PC-3 (cell line): Measurements from ENCODE around the gene AANAT. TPM values are rescaled to one million over a fixed set of nuclear protein-coding genes. Genes with fewer than 3 reads are reported as not detected.

Source experiments
- ATAC-seq: fragments of 200-7000 bp; cut with Tn5 transposase; 2 replicates; pipeline ENCODE4 v1.9.1; 2020; ENCODE audit warnings: mild to moderate bottlenecking, moderate library complexity
- BruUV-seq: library from RNA; stranded (reverse); fragments of 400-500 nt; replicated peaks from 2 replicates; lab custom pipeline; 2021; lab: Mats Ljungman, UMichigan
- CTCF ChIA-PET: fragments of 300-600 bp; sonication (Branson Sonifier 250); formaldehyde crosslinking; loops from one replicate; lab custom pipeline; 2022; ENCODE audit warnings: antibody characterized with exemption; lab: Charles Lee
- POLR2A ChIA-PET: fragments of 300-600 bp; sonication (Branson Sonifier 250); formaldehyde crosslinking; loops from one replicate; lab custom pipeline; 2022; ENCODE audit warnings: antibody characterized with exemption; ENCODE audit not compliant: unreplicated experiment; lab: Charles Lee
- DNase-seq: peaks from one replicate; pipeline ENCODE4 v3.0.0-alpha.2; 2015
- H2AFZ ChIP-seq: fragments of 300-600 bp; sonication (generic); 2 replicates; pipeline ENCODE4 v1.6.0; 2016; ENCODE audit warnings: antibody characterized with exemption, low read length
- H3F3A ChIP-seq: fragments of 300-600 bp; sonication (generic); one replicate; pipeline ENCODE4 v1.6.0; 2017; ENCODE audit warnings: antibody characterized with exemption, low read length, control low read depth, mild to moderate bottlenecking; ENCODE audit not compliant: unreplicated experiment
- H3K27ac ChIP-seq: fragments of 300-600 bp; sonication (generic); 2 replicates; pipeline ENCODE4 v1.5.1; 2016; ENCODE audit warnings: mild to moderate bottlenecking, low read length
- H3K27me3 ChIP-seq: fragments of 300-600 bp; sonication (generic); 2 replicates; pipeline ENCODE4 v1.6.1; 2016; ENCODE audit warnings: low read length, mixed read lengths
- H3K36me3 ChIP-seq: fragments of 300-600 bp; sonication (generic); 2 replicates; pipeline ENCODE4 v1.6.1; 2016; ENCODE audit warnings: low read depth, mixed run types, low read length, mixed read lengths
- H3K4me1 ChIP-seq: fragments of 300-600 bp; sonication (generic); 2 replicates; pipeline ENCODE4 v1.5.1; 2016; ENCODE audit warnings: low read length; ENCODE audit not compliant: insufficient read depth
- H3K4me2 ChIP-seq: fragments of 300-600 bp; sonication (generic); 2 replicates; pipeline ENCODE4 v1.6.0; 2016; ENCODE audit warnings: low read length
- H3K4me3 ChIP-seq: fragments of 300-600 bp; sonication (generic); 2 replicates; pipeline ENCODE4 v1.5.1; 2016; ENCODE audit warnings: mild to moderate bottlenecking, low read length, mixed read lengths
- H3K79me2 ChIP-seq: fragments of 300-600 bp; sonication (generic); 2 replicates; pipeline ENCODE4 v1.6.1; 2017; ENCODE audit warnings: low read length, mixed read lengths
- H3K9ac ChIP-seq: fragments of 300-600 bp; sonication (generic); 2 replicates; pipeline ENCODE4 v1.6.0; 2016; ENCODE audit warnings: mild to moderate bottlenecking, low read length
- H3K9me2 ChIP-seq: fragments of 300-600 bp; sonication (generic); replicated peaks from 2 replicates; pipeline ENCODE4 v1.6.1; 2016; ENCODE audit warnings: mixed run types, low read length, mixed read lengths
- H3K9me3 ChIP-seq: fragments of 300-600 bp; sonication (generic); 2 replicates; pipeline ENCODE4 v1.6.1; 2016; ENCODE audit warnings: low read length, mixed read lengths
- H4K20me1 ChIP-seq: fragments of 300-600 bp; sonication (generic); 2 replicates; pipeline ENCODE4 v1.6.1; 2016; ENCODE audit warnings: low read length, mixed read lengths
- CTCF ChIP-seq: fragments of 300-600 bp; sonication (generic); conservative IDR thresholded peaks from 2 replicates; pipeline ENCODE4 v1.5.1; 2017; ENCODE audit warnings: antibody characterized with exemption, low read depth, mild to moderate bottlenecking, low read length
- EZH2 ChIP-seq: fragments of 300-600 bp; sonication (generic); IDR thresholded peaks from one replicate; pipeline ENCODE4 v1.6.1; 2017; ENCODE audit warnings: antibody characterized with exemption, mild to moderate bottlenecking, low read length; ENCODE audit not compliant: unreplicated experiment
- EZH2phosphoT487 ChIP-seq: fragments of 300-600 bp; sonication (generic); IDR thresholded peaks from 2 replicates; pipeline ENCODE4 v1.6.1; 2018; ENCODE audit warnings: mild to moderate bottlenecking, antibody characterized with exemption, low read length, borderline replicate concordance
- intact Hi-C: fragments of 100-400 bp; cut with micrococcal nuclease; formaldehyde crosslinking; loops from 2 replicates; pipeline ENCODE4 v1.9.0; 2023
- total RNA-seq: library from RNA; depleted of rRNA; stranded (reverse); fragments of >200 nt; gene quantifications from 2 replicates; pipeline ENCODE4 v1.2.3, GENCODE V29; 2014

The AANAT gene
- total RNA-seq, 1 experiment from 2014 or later, result not detected

GRCh38 chr17:76491271-76492122, 24.1 kb downstream of the AANAT start:
- intact Hi-C loops, result no loop called here
- H3K9me2 ChIP-seq, result no peaks in the 10 kb centered on the region
- ATAC-seq (no peak), DNase-seq (no peak)
- peaks cover 11% of the 10 kb centered on the region; the same call in 1 of the 2 replicates for H3K4me1 ChIP-seq
- CTCF ChIA-PET, result no interaction called here
- no TSS peak for BruUV-seq
- POLR2A ChIA-PET, result no interaction called here
- H3K27me3 ChIP-seq, result no peaks in the 10 kb centered on the region
- no peaks in the 10 kb centered on the region for H4K20me1 ChIP-seq
- H2AFZ ChIP-seq, result no peak overlapping the region
- no peak overlapping the region for H3K27ac ChIP-seq
- H3K4me3 ChIP-seq, result no peak overlapping the region
- peaks cover 8% of the 10 kb centered on the region for H3K79me2 ChIP-seq
- H3K9me3 ChIP-seq, result no peaks in the 10 kb centered on the region
- no peak overlapping the region for H3K9ac ChIP-seq
- TF ChIP-seq EZH2 (no peak), EZH2phosphoT487 (no peak), CTCF (no peak)
- no peak overlapping the region for H3K4me2 ChIP-seq
- no peaks in the 10 kb centered on the region for H3F3A ChIP-seq
- peaks cover 4% of the 10 kb centered on the region; the same call in 1 of the 2 replicates for H3K36me3 ChIP-seq

GRCh38 chr17:76492123-76492988, 25.0 kb downstream of the AANAT start:
- Histone ChIP-seq H3K4me1 (peaks cover 11% of the 10 kb centered on the region; the same call in 1 of the 2 replicates), H2AFZ (no peak overlapping the region), H3K27ac (peak overlapping the region; percentile 32; the same call in 1 of the 2 replicates)

More at GRCh38 chr17:76492123-76492988, 25.0 kb downstream of the AANAT start:
- intact Hi-C loops, result no loop called here
- Histone ChIP-seq H3K27me3 (no peaks in the 10 kb centered on the region), H3K79me2 (peaks cover 14% of the 10 kb centered on the region), H3K9me2 (no peaks in the 10 kb centered on the region), H3F3A (no peaks in the 10 kb centered on the region), H3K9ac (no peak overlapping the region), H3K36me3 (peaks cover 4% of the 10 kb centered on the region; the same call in 1 of the 2 replicates), H3K4me3 (no peak overlapping the region), H3K4me2 (0 out of 2 replicates have a peak overlapping the region, but pooled peaks have one; percentile 8), H4K20me1 (peaks cover 2% of the 10 kb centered on the region; the same call in 1 of the 2 replicates), H3K9me3 (no peaks in the 10 kb centered on the region)
- BruUV-seq, result no TSS peak
- DNase-seq (no peak), ATAC-seq (no peak)
- TF ChIP-seq EZH2 (no peak), CTCF (no peak), EZH2phosphoT487 (no peak)
- CTCF ChIA-PET, result no interaction called here
- POLR2A ChIA-PET, result no interaction called here
